ENCODE data around the gene LRRN2.
"Not testable (repeated sequence)": the region's sequence is repeated elsewhere in the genome, so short reads cannot be mapped to it uniquely, and the experiment has no call there.

LRRN2 gene

DNA sequence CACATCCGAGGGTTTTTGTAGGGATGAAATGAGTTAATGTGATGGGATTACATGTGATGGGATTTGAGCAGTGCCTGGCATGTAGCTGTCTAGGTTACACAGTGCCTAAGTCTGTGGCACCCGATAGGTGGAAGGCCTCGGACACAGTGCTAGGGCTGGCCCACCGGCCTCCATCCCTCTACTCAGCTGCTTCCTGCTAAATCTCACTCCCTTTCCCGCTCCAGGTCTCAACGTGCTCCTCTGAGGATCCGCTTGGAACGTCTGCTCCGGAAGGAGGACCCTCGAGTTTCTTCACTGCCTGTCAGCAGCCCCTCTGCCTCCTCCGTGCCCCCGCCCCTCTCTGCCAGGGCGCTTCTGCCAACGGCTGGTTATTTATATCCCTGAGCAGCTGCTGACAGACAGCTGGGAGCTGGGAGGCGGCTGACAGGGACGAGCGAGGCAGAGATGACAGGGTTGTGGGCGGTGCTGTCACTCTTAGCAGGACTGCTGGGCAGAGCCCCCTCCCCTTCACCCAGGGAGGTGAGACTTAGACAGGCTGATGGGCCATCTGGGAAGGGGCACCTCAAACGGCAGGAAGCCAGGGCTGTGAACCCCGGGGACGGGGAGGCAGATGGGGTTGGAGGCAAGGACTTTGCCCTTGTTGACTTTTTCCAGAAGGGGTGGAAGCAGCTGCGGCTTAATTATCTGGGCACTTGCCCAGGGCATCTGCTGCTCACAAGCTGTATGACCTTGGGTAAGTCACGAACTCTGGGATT lies 26.6 kb upstream of the LRRN2 start:
- DNase-seq: no peak

- DNase-seq: no peak
Measured at GRCh38 chr1:204711103-204711946, 25.8 kb upstream of the LRRN2 start.

DNA sequence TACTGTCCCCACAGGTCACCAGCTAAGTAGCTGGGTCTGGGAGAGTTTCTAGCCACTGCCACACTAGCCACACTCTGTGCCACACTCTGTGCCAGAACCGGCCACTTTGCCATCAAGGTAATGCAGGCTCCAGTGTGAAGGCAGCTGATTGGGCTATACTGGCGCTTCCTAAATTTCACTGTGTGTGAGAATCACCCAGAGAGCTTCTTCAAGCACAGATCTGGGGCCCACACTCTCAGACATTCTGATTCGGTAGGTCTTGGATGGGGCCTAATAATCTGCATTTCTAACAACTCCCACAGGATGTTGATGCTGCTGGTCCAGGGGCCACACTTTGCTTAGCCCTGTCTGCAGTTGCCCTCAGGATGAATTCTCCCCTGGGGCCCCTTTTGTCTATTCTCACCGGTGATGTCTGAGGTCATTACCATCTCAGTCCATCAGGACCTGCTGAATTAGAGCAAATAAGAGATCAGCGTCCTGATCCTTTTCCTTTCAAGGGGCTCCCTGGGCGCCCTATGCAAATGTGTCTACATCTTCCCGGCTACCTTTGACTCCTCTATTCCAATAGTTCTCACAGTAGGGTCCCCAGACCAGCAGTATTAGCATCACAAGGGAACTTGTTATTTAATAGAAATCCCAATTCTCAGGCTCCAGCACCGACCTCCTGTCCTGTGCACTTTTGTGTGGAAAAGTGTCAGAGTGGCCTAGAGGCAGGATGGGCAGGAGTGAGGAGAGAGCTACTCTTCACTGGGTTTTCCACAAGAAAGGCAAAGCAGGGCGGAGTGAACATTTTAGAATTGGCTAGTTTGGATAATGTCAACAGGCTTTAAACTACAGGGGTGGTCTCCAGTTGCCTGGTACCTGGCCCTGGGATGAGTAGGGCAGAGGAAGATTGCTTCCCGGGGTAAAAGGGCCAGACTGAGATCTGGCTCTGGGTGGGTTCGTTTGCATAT lies 24.7 kb upstream of the LRRN2 start:
- no peak for DNase-seq

DNA sequence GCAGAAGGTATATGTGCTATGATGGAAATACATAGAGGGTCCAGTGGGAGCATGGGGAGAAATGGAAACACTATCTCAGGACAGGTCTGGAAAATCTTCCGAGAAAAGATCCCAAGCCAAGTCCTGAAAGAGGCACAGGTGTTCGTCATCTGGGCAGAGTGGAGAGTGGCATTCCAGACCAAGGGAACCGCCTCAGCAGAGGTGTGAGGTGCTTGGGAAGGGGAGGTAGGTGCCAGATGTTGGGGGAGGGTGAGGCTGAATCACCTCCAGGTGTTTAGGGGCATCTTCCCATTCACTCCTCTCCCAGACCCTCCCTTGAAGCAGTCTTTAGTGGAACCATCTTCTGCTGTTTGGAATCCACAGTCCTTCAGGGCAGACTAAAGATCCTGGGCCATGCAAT lies 23.5 kb upstream of the LRRN2 start:
- no peak for DNase-seq

DNA sequence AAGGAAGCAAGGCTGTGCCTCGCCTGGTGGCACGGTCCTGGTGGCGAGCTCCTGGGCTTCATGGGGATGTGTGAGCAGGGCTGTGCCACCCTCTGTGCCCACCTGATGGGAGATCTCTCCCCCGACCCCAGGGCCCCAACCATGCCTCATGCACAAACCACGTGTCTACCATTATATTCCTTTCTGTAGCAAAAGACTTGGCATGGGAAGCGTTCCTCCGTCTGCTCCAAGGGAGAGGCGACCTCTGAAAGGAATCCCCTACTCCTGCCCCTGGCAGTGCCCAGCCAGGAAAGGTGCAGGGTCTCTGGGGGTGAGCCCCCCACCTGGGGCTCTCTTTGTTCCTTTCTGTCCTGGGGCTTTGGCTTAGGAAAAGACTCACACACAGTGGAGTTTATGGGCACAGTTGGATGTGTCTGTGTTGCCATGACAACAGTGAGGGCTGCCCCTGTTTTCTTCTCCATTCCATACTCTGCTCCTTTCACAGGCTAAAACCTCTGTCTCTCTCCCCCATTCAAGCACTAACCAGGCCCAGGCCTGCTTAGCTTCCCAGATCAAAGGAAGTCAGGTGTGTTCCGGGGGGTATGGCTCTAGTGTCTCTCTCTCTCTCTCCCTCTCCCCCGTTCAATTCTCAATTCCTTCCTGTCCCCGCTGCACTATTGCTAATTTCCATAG lies 21.4 kb upstream of the LRRN2 start:
- DNase-seq: no peak

- no peak for DNase-seq
Measured at GRCh38 chr1:204705888-204706837, 20.6 kb upstream of the LRRN2 start.

DNA sequence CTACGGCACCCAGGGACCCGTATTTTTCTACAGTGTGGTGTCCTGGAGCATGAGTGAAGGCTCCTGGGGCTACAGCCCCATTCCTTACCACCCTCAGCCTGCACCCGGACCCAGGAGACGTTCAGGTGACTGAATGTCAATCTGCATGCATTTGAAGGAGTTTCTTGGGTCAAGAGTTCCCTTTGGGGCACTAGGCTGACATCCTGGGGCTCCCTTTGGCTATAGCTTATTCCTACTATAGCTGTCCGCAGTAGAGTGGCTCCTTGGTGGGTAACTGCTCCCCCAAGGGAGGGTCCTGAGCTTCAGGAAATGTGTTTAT lies 19.9 kb upstream of the LRRN2 start:
- no peak for DNase-seq

DNA sequence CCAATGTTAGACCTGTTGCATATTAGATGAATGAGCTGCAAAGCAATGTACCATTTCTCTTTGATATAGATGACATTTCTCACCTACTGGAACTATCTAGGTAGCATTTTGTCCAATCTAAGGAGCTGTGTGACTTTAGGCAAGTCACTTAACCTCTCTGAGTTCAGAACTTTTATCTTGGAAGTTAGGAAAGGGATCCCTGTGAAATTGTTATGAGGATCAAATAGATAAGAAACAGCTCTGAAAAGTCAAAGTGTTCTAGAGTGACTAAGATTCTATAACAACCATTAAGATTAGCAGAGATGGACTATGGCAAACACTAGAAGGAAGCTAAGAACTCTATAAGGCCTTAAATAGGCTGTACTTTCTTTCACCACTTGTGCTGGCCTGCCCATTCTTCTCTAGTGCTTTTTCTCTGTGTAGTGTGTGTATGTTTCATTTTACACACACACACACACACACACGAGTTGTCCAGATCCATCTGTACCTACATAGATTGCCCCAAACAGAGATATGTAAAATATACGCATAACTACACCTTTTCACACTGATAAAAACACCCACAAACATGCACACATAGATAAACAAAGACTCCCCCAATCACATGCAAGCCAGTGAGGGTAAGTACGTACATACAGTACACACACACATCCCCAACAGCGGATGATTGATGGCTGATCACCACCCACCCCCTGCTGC lies 19.4 kb upstream of the LRRN2 start:
- DNase-seq: no peak

GRCh38 chr1:204703826-204704612 lies 18.5 kb upstream of the LRRN2 start:
- DNase-seq: no peak

GRCh38 chr1:204703268-204703664 lies 17.7 kb upstream of the LRRN2 start:
- DNase-seq: no peak

GRCh38 chr1:204702552-204703267 lies 17.2 kb upstream of the LRRN2 start:
- no peak for DNase-seq

- DNase-seq: no peak
Measured at GRCh38 chr1:204701229-204701628, 15.7 kb upstream of the LRRN2 start.

DNA sequence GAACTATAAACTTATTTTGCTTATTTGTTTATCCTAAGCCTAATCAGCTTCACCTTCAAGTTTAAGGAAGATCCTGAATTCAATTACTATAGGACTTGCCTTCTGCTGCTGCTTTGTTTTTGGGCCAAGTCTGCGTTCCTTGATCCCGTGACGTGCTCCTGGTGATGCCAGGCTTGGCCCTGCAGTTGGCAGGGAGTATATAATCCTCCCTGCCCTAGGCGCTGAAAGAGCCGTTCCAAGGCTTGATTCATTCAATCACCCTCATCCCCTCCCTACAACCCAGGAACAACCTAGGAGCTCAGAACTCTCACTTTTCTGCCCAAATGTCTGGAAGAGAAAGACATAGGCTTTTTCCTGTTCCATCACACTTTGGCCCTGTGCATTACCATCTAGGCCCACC lies 12.4 kb upstream of the LRRN2 start:
- DNase-seq: no peak

GRCh38 chr1:204696606-204697005 lies 11.1 kb upstream of the LRRN2 start:
- DNase-seq: no peak

GRCh38 chr1:204695692-204696091 lies 10.2 kb upstream of the LRRN2 start:
- no peak for DNase-seq

DNA sequence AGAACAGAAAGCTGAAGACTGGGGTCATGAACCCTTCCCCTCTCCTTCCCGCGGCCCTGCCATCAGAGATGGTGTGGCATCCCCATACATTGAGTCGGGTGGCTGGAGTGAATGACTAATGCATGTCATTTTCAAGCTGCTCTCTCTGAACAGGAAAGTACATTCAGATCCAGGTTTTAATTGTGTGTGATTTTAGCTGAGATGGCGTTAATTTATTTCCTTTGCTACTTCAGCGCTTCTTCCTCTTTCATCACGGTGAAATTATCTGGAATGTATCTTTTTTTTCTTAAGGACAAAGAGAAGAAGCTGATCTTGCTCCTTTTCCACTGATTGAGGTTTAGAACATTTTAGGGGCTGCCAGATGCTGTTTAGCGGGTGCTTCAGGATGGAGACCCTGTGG lies 8.6 kb upstream of the LRRN2 start:
- no peak for DNase-seq

- no peak for DNase-seq
Measured at GRCh38 chr1:204692841-204693356, 7.4 kb upstream of the LRRN2 start.

DNA sequence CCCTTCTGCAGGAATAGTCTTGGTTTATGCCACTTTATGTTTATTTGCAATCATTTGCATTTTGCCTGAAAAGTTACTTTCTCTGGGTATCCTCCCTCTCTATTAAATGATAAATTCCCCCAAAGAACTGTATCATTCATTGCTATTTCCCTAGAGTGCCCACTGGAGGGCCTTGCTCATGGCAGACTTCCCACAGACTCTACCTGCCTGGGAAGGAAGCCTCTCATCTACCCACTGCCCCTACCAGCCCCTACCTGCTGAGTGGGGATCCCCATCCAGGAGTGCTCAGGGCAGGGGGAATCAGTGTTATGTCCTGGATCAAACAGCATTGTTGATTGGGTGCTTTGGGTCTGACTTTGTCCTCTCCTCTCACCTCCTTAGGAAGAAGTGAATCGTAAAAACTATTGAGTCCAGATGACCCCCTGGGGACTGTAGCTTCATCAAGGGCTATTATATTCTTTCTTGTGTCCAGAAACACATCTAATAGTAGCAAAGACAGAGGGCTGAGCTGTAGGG lies 6.8 kb upstream of the LRRN2 start:
- no peak for DNase-seq

DNA sequence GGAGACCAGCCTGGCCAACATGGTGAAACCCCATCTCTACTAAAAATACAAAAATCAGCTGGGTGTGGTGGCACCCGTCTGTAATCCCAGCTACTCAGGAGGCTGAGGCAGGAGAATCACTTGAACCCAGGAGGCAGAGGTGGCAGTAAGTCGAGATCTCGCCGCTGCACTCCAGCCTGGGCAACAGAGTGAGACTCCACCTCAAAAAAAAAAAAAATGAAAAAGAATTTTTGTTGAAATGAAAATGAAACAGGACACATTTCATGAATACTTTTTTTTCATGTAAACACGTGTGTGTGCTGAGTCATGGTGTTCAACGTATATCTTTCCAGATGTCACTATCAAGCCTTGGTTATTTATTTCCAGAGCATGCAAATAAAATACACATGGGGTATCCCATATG lies 5.8 kb upstream of the LRRN2 start:
- not testable (repeated sequence) for DNase-seq
